ENCODE data around the gene CEP63.

Gene CEP63

DNA sequence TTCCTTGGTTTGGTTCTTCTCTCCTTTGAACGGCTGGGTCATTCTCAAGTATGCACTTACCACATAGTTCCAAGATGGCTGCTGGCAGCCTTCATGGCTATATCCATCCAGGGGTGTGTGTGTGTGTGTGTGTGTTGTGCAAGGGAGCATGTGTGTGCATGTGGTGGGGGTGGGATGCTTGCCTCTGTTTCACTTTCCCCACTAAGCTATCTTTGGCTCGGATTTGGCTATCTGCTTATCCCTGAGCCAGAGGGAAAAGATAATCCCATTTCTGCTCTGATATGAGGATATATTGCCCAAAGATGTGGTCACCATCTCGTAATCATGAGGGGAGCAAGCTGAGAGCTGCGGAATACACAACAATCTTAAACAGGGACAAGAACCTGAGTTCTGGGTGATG, 26.3 kb upstream of the CEP63 start:
- H3K4me3 ChIP-seq (ENCODE audit: low read length): no peak overlapping the region
- TF ChIP-seq ZNF274 (IDR thresholded peaks at IDR 0.05; ENCODE audit: low read depth, low read length): no peak

DNA sequence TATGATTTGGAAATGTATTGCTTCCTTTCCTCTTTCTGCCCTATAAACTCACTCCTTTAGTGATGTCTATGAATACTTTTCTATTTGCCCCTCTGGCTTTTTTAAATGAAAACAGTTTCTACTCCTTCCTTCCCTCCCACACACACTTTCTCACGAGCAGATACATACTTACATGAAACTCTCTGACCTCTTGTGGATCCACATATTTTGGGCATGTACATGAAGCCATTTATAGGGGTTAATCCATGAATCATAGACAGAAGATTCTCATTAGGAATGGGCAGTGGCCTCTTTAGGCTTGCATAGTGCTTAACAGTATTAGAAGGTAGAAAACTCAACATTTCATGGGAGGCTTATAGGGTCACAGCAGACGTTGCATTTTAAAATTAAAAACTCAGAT, 24.9 kb upstream of the CEP63 start:
- no peak for TF ChIP-seq ZNF274 (IDR thresholded peaks at IDR 0.05; ENCODE audit: low read depth, low read length)
- no peak overlapping the region for H3K4me3 ChIP-seq (ENCODE audit: low read length)

DNA sequence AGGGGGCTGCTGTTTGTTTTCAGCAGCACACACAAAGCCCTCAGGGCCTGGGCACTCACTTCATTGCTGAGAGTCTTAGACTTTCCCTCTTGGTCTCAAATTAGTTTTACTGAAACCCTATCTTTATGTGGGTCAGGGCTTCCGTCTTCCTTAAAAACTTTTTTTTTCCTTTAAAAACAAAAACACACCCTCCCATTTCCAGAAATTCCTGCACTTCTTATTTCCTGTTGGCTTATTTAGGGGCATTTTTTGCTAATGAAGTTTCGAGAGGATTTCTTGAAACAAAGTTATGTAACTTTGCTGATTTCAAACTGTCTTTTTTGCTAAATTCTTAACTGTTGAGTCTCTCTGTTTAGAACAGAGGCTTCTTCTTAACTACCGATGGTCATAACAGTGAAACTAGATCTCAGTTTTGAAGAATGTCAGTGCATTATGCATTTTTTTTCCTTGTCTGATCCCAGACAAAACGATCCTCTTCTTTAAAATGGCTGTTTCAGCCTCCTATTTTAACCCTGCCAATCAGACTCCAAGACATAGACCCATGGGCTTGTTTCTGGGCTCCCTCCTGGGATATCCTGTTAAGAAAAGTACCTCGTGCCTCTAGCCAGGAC, 23.4 kb upstream of the CEP63 start:
- TF ChIP-seq ZNF274 (IDR thresholded peaks at IDR 0.05; ENCODE audit: low read depth, low read length): no peak
- no peak overlapping the region for H3K4me3 ChIP-seq (ENCODE audit: low read length)

DNA sequence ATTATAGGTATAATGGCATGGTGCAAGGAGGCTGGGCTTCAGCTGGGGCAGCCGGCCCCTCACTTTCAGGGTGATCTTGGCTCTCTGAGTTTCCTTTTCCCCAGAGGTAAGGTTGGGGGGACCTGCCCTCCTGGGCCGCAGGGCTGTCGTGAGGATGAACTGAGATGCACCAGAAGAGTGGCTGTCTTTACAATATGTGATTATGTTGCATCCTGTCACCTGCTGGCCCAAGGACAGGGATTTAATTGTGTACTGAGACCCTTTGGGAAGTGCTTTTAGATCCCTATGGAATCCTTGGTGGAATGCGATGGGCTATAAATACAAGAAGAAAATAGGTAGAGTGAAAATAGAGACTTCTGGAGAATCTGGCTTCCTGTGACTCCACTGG, 22.2 kb upstream of the CEP63 start:
- no peak for TF ChIP-seq ZNF274 (IDR thresholded peaks at IDR 0.05; ENCODE audit: low read depth, low read length)
- no peak overlapping the region for H3K4me3 ChIP-seq (ENCODE audit: low read length)

DNA sequence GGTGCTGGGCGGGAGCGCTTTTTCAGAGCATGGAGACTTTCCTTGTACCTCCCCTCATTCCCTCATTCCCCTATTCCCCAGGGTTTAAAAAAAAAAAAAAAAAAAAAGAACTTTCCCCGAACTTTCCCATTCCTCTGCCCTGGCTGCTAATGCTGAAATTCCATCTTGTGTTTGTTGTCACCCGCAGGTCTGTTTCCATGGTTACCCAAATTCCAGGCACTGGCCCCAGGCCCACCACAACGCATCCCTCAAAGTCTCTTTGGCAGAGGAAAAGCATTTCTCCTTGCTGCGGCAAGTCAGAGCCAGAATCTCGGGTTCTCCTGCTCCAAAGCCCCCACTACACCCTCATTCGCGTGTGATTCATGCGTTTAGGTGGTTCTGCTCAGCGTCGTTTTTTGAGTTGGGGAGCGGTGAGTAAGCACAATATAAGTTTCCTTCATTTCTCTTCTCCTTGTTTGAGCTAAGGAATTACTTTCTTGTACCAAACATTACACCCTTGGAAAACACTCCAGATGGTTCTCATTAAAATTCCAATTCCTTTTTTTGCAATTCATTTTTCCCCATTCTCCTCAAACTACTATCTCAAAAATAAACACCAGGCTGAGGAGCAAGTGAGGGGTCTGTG, 21.7 kb upstream of the CEP63 start:
- no peak for TF ChIP-seq ZNF274 (IDR thresholded peaks at IDR 0.05; ENCODE audit: low read depth, low read length)
- no peak overlapping the region for H3K4me3 ChIP-seq (ENCODE audit: low read length)

DNA sequence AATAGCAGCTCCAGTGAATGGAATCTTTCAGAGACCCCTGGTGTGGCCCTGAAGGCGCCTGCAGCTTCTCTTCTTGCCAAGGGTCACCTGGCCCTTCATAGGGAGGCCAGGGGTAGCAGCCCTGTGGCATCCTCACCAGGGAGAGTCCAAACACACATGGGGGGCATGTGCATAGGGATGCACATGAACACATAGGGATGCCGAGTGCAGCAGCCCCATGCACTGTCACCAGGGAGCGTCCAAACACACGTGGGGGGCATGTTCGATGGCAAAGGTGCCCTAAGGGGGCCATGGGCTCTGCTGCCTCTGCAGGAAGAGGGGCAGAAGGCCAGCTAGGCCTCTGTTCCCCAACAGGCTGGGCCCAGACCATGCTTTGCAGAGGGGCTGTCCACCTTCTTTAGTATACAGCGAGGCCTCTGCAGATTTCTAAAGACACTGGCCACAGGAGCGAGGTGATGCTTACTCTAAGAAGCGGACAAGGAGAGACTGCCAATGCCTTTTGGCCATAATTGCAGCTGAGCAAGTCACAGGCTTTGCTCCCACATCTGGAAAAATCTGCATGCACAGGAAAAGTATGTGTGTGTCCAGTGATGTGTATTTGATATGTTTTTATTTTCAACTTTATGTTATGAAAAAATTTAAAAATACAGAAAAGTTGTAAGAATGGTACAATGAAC, 21.0 kb upstream of the CEP63 start:
- no peak for TF ChIP-seq ZNF274 (IDR thresholded peaks at IDR 0.05; ENCODE audit: low read depth, low read length)
- H3K4me3 ChIP-seq (ENCODE audit: low read length): no peak overlapping the region

DNA sequence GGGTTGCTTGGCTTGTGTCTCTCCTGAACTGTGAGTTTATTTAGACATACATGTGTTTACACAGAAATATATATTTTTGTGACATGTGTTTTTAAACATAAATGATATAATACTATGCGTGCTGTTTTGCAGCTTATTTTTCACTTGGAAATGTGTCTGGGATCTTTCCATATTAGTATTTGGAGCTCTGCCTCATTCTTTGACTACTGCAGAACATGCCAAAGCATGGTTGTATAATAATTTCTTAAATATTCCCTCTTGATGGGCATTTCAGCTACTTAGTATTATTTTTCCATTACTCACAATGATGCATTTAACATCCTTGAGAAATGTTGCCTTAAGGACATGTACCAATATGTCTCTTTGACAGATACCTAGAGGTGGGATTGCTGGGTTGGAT, 19.5 kb upstream of the CEP63 start:
- TF ChIP-seq ZNF274 (IDR thresholded peaks at IDR 0.05; ENCODE audit: low read depth, low read length): no peak
- no peak overlapping the region for H3K4me3 ChIP-seq (ENCODE audit: low read length)

DNA sequence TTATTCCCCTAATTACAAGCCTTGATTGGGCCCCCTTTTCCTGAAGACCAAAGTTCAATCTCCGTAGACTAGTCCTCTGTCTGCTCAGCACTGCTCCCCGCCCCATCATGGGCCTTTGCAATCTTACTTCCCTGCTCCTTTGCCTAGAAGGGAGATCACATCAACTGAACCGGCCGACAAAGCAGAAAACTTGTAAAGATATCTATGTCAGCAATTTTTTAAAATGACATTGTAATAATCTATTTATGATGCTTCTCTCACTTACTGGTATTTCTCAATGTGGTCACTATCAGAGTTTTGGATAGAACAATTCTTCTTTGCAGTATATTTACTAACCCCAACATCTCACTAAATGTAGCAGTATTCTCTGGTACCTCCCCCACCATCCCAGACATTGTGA, 17.3 kb upstream of the CEP63 start:
- no peak overlapping the region for H3K4me3 ChIP-seq (ENCODE audit: low read length)
- TF ChIP-seq ZNF274 (IDR thresholded peaks at IDR 0.05; ENCODE audit: low read depth, low read length): no peak

DNA sequence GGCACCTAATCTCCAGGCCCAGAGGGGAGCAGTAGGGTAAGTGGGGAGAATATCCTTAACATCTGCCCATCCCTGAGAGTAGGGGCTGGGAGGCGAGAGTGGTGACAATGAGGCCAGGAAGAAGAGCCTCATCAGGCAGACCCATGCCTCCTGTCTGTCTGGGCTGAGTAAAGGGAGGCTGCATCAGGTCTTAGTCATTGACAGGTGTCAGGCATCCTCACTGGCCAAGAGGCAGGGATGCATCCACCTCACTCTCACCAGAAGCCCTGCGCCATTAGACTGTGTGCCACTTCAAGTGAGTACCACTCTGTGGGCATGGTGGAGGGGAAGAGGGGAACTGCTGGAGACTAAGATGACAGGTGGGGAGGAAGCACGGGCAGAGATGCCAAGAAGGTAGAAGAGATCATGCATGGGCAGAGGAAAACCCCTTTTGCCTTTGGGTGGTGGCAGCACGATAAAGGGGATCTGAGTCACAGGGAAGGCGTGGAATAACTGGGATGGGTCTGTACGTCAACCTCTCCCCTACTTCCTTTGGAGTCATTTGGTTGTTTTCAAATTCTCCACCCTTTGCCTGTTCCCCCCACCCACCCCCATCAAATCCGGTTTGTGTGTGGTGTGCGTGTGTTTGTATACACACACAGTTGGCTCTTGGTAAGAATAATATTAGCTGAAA, 14.2 kb upstream of the CEP63 start:
- no peak overlapping the region for H3K4me3 ChIP-seq (ENCODE audit: low read length)
- TF ChIP-seq ZNF274 (IDR thresholded peaks at IDR 0.05; ENCODE audit: low read depth, low read length): no peak

DNA sequence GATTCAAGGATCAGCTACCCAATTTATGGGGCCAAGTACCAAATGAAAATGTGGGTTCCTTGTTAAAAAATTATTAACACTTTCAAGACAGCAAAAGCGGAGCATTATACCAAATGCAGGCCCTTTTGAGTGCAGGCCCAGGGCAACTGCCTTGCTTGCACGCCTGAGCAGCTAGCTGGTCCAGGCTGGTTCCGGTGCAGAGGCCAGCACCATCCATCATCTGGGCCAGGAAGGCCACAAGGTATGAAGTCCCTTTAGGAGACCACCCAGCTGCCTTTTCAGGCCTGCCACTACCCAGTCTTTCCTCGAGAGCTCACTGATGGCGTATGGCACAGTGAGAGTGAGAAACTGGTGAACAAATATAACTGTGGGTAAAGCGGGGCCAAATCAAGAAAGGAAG, 13.0 kb upstream of the CEP63 start:
- no peak overlapping the region for H3K4me3 ChIP-seq (ENCODE audit: low read length)
- TF ChIP-seq ZNF274 (IDR thresholded peaks at IDR 0.05; ENCODE audit: low read depth, low read length): no peak

DNA sequence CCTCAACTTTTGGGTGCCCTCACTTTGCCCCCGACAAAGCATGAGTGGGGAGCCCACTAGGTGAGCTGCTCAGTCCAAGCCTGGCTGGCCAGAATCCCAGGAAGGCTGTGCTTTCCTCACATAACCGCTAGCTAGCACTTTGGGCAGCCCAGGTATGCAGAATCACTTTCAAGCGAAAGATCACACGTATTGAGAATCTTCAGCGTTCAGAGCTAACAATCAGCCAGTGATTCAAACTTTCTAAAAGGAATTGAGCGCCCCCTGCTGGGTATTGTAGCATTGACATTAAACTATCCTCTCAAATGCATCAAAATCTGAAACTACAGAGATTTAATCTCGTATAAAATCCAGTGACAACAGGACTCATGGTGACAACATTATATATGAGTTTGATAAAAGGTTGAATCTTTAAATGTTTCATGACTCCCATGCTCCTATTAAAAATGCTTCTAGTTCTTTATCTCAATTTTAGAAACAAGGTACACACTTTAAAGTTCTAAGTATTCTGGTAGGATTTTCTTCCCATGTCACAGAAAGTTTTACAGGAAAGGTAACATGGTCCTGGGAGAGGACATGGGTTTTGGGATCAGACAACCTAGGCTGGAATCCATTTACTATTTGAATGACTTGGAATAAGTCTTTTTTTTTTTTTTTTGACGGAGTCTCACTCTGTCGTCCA, 11.8 kb upstream of the CEP63 start:
- TF ChIP-seq ZNF274 (IDR thresholded peaks at IDR 0.05; ENCODE audit: low read depth, low read length): no peak
- H3K4me3 ChIP-seq (ENCODE audit: low read length): no peak overlapping the region

DNA sequence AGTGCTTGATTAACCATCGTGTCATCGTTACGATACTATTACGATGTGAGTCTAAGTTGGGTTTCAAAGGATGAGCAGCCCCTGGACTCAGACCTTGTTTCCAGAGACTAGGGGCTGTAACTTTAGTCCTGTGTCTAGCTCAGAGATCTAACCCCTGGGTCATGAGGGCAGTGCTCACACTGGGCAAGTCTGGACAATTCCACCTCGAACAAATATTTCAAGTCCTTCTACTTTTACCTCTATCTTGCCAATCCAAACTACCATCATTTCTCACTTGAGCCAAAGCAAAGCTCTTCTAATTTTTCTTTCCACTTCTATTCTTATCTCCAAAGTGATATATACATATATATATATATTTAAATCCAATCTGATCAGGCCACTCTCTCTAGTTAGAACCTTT, 10.9 kb upstream of the CEP63 start:
- TF ChIP-seq ZNF274 (IDR thresholded peaks at IDR 0.05; ENCODE audit: low read depth, low read length): no peak

DNA sequence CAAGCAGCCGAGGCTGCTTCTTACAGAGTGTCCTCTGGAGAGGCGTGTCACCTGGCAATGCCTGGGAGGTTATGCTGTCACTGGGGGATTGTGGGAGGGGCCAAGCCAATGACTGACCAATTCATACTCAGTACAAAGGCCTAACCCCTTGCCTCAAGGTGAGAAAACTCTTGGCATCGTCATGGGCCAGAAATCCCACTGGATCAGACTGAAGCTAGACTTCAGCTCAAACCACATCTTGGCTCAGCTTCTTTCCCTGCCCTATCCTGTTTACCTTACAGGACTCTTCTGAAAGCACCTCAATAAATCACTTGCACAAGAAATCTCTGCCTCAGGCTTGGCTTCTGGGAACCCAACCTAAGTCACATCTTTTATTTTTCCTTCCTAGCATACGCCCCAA, 9.6 kb upstream of the CEP63 start:
- TF ChIP-seq ZNF274 (IDR thresholded peaks at IDR 0.05; ENCODE audit: low read depth, low read length): no peak
- no peak overlapping the region for H3K4me3 ChIP-seq (ENCODE audit: low read length)

More for the DNA sequence above, 10.9 kb upstream of the CEP63 start:
- no peak overlapping the region for H3K4me3 ChIP-seq (ENCODE audit: low read length)

DNA sequence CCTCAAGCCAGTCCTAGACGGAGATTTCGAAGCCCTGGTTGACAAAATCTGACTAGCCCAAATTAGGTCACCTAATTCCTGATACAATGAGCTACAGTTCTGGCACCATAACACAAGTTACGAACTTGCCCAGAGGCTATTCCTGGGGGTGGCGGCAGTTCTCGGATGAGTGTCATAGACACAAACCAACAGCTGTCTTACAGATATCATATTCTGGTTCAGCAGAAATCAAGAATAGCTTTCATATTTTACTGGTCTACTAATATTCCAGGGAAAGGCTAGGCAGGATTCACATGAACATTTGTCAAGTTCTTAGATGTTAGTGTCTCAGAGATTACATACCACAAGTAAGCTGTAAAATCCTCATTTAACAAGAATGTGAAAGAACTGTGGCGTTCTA, 8.9 kb upstream of the CEP63 start:
- no peak for TF ChIP-seq ZNF274 (IDR thresholded peaks at IDR 0.05; ENCODE audit: low read depth, low read length)
- no peak overlapping the region for H3K4me3 ChIP-seq (ENCODE audit: low read length)
